ENCODE results near the gene DYNC2H1.

The DYNC2H1 gene

GRCh38 chr11:103476874-103477273 is 367.6 kb downstream of the DYNC2H1 start:
- no peak for DNase-seq

DNA sequence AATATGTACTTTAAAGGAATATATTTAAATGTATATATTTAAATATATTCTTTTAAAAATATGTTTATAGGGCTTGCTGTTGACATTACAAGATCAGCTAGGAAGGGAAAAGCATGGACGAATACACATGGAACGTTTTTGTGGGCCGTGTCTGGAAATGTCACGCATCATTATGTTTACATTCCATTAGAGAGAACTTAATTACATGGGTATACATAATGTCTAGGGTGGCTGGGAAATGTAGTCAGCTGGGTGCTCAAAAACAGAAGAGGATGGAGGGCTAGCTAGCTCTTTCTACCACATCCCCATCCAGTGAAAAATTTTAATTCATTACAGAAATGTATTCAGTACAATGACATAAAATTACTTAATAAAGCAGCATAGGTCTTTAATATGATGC is 371.2 kb downstream of the DYNC2H1 start:
- no peak for DNase-seq

GRCh38 chr11:103483996-103484395 is 374.8 kb downstream of the DYNC2H1 start:
- no peak for DNase-seq

DNA sequence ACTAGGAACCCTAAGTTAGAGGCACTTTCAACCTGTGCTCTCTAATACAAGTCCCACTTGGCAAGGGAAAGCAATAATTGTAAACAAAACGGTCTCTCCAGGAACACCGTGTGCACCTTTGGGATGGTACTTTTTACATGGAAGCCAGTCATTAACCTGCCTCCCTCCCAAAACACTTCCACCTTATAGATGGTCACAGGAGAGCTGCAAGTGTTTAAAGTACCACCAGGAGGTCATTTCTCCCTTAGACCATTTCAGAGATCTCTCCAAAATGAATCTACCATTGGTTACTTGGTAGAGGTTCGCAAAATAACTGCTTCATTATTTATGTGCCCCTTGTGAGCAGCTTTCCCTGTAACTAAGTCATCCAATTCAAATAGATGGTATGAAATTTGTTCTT is 375.3 kb downstream of the DYNC2H1 start:
- DNase-seq: no peak

DNA sequence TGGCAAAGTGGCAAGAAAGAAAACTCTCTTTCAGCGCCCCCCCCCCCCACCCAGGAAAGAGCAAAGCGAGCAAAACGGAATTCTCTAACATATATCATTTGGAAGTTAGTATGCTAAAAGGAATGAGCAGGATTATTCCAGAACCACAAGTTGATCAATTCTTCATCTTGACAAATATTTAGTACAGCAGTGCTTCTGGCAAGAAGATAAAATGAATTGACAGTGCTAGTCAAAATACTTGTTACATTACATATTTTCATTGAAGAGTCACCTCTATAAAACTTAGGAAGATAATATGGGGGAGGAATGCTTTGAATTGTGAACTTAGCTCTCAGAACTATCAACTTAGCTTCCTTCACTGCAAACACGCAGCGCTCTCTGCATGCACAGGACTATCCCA is 377.4 kb downstream of the DYNC2H1 start:
- no peak for DNase-seq

- DNase-seq: no peak
Measured at GRCh38 chr11:103487113-103487512, 377.9 kb downstream of the DYNC2H1 start.

DNA sequence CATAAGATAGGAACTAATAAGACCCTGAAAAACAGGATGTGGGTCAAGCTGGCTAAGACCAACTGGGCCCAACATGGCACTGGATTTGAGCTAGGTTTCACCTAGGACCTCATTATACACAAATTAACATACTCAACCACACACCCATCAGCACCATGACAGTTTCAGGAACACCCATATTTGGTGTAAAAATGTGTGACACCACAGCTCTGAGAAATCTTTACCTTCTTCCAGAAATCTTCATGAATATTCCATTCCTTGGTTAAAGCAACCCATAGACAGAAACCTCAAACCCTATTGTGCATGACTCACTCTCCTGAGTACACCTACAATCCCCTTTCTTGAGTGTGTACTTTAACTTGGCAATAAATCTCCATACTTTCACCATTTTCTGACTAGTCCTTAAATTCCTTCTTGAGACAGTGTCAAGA is 378.8 kb downstream of the DYNC2H1 start:
- DNase-seq: no peak

GRCh38 chr11:103488579-103488978 is 379.4 kb downstream of the DYNC2H1 start:
- no peak for DNase-seq

GRCh38 chr11:103491777-103492176 is 382.6 kb downstream of the DYNC2H1 start:
- no peak for DNase-seq

GRCh38 chr11:103494491-103494890 is 385.3 kb downstream of the DYNC2H1 start:
- DNase-seq: no peak

DNA sequence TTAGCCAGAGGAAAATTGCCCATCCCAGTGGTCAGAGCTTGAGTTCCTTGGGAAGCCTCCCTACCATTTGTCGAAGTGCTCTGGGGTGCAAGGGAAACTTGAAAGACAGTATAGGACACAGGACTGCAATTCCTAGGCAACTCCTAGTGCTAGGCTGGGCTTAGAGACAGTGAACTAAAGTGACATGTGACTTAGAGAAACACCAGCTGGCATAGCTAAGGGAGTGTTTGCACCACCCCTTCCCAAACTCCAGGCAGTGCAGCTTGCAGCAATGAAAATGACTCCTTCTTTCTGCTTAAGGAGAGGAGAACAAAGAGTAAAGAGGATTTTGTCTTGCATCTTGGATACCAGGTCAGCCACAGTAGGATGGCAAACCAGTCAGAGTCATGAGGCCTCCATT is 388.0 kb downstream of the DYNC2H1 start:
- DNase-seq: no peak

DNA sequence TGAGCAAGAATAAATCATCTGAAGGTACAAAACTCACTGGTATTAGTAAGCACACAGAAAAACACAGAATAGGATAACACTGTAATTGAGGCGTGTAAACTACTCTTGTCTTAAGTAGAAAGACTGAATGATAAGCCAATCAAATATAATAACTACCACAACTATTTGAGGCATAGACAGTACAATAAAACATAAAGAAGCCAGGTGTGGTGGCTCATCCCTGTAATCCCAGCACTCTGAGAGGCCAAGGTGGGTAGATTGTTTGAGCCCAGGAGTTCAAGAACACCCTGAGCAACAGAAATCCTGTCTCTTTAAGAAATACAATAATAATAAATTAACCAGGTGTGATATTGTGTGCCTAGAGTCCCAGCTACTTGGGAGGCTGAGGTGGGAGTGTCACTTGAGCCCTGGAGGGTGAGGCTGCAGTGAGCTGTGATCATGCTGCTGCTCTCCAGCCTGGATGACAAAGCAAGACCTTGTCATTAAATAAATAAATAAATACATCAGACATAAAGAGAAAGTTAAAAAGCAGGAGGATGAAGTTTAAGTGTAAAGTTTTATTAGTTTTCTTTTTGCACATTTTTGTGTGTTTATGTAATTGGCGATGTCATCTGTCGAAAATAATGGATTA is 390.6 kb downstream of the DYNC2H1 start:
- DNase-seq: no peak

DNA sequence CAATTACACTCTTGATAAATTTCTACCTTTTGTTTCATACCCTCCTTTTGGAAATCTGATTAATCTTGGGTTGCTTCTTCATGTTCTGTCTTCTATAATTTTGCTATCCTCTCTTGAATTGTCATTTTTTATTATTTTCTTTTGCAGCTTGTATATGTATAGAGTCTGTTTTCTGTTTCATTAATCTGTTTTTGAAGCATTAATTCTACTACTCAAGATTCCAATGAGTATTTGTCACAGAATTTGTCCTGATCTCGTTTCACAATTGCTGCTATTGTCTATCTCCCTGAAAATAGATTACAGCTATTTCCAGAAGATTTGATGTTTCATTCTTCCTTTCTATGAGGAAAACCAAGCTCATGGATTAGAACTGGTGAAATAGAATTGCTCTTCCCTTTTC is 406.1 kb downstream of the DYNC2H1 start:
- DNase-seq: no peak

GRCh38 chr11:103520792-103521191 is 411.6 kb downstream of the DYNC2H1 start:
- DNase-seq: no peak

- no peak for DNase-seq
Measured at GRCh38 chr11:103525069-103525468, 415.8 kb downstream of the DYNC2H1 start.

DNA sequence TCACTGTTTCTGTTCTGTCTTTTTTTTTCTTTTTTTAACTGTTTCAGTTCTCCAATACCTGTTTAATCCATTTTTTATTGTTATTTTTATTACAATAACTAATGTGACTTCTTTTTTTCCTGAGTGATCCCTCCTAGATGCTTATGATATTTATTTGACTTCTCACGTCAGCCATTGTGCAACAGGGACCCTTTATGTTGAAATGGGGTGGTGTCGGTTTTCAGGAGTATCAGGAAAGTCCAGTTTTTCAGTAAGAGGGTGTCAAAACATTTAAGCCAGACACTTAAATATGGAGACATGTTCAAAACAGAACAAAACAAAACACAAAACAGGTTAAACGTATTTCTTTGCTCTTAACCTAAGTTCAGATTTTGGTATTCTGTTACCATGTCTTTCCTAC is 418.8 kb downstream of the DYNC2H1 start:
- DNase-seq: no peak

GRCh38 chr11:103528596-103528995 is 419.4 kb downstream of the DYNC2H1 start:
- no peak for DNase-seq

GRCh38 chr11:103529181-103529684 is 420.0 kb downstream of the DYNC2H1 start:
- DNase-seq: no peak

All from CD4-positive, alpha-beta T cell treated with Interleukin-6 for 4 hours (primary cell).